C4-2B (cell line): ENCODE measurements around the gene SYNJ2.
"Not testable (repeated sequence)": the region's sequence is repeated elsewhere in the genome, so short reads cannot be mapped to it uniquely, and the experiment has no call there.

Source experiments
- H3K27ac ChIP-seq: fragments of 450-650 bp; 2 replicates; pipeline ENCODE4 v1.5.1; 2017
- CTCF ChIP-seq: fragments of 450-650 bp; conservative IDR thresholded peaks from 2 replicates; pipeline ENCODE4 v1.5.1; 2017; ENCODE audit warnings: mild to moderate bottlenecking
- ZFX ChIP-seq: fragments of 450-650 bp; IDR thresholded peaks from 2 replicates; pipeline ENCODE4 v1.6.1; 2017

Gene SYNJ2

GRCh38 chr6:157943249-157943963, 38.3 kb upstream of the SYNJ2 start:
- no peak overlapping the region for H3K27ac ChIP-seq

GRCh38 chr6:157943964-157944283, 37.7 kb upstream of the SYNJ2 start:
- TF ChIP-seq CTCF (no peak), ZFX (no peak)
- H3K27ac ChIP-seq: no peak overlapping the region

More at GRCh38 chr6:157943249-157943963, 38.3 kb upstream of the SYNJ2 start:
- TF ChIP-seq ZFX (no peak), CTCF (no peak)

- no peak overlapping the region for H3K27ac ChIP-seq
- TF ChIP-seq CTCF (no peak), ZFX (no peak)
Observed at GRCh38 chr6:157944983-157945931, 36.4 kb upstream of the SYNJ2 start.

DNA sequence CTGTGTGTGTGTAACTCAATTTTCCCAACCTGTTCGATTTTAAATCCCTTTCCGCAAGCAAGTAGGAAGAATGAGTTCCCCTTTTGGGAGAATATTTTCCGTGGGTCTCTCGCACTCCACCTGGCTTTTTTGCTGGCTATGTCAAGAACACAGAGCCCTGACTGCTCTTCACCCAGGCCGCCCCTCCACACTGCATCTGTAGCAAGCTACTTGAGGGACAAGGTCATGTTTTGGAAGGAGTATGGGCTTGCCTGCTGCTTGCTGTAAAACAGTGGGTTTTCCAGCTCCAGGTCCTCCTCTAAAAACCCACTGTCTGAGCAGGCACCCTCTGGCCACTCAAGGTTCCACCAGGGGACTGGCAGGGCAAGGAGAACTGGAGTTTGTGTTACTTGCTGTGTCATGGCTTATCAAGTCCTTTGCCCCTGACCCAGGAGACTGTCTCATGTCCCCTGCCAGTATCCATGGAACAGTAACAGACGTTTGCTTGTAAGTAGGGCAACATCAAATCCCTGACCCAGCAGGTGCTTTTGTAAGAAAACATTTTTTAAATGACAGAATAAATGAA, 35.5 kb upstream of the SYNJ2 start:
- no peak overlapping the region for H3K27ac ChIP-seq
- TF ChIP-seq ZFX: no peak
- no peak for TF ChIP-seq CTCF

DNA sequence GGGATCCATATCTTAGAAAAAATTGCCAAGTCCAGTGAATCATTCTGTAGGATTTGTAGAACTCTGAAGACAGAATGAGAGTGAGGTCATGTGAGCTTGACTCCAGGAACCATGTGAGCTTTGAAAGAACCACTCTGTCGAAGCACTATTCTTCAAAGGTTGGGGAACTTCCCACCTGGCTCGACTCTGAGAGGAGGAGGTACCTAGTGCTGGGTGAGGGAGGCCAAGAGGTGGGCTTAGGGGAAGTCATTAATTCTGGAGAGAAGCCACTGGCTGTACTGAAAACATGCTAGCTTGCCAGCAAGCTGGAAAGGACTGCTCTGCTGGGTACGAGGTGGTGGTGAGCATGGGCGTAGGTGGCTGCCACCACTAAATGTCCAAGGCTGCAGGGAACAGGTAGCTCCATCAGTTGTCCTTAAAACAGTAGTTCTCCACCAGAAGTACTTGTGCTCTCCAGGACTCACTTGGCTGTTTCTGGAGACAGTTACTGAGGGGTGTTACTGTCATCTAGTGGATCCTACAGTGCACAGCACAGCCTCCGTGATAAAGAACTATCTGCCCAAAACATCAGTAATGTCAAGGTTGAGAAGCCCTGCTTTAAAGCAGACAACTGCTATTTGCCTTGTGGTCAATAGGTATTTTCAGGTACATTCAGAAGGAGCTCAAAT, 34.7 kb upstream of the SYNJ2 start:
- no peak overlapping the region for H3K27ac ChIP-seq
- TF ChIP-seq ZFX (no peak), CTCF (no peak)

- not testable (repeated sequence) for H3K27ac ChIP-seq
Observed at GRCh38 chr6:157950899-157951298, 30.8 kb upstream of the SYNJ2 start.

DNA sequence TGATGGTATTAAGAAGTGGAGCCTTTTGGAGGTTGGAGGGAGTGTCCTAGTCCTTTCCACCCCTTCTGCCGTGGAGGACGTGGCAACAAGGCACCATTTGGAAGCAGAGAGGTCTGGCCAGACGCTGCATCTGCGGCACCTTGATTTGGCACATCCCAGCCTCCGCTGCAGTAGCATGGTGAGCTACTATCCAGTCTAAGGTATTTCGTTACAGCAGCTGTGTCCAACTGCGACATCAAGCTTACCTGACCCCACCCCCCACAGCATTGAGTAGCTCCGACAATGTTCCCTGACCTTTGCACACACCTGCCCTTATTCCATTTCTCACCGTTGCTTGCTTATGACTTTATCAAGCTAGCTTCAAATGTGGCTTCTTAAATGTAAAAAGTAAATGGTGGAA, 29.8 kb upstream of the SYNJ2 start:
- TF ChIP-seq ZFX: no peak
- TF ChIP-seq CTCF: no peak
- H3K27ac ChIP-seq: no peak overlapping the region
